ENCODE results near the gene RIOX2.

RIOX2 gene

GRCh38 chr3:97990624-97991292, 18.5 kb upstream of the RIOX2 start:
- no peak for DNase-seq (ENCODE audit: low spot score)

GRCh38 chr3:97988784-97989568, 16.7 kb upstream of the RIOX2 start:
- DNase-seq (ENCODE audit: low spot score) = no peak

GRCh38 chr3:97987306-97987705, 15.1 kb upstream of the RIOX2 start:
- DNase-seq (ENCODE audit: low spot score) = no peak

GRCh38 chr3:97983933-97984491, 11.8 kb upstream of the RIOX2 start:
- DNase-seq (ENCODE audit: low spot score) = no peak

- DNase-seq (ENCODE audit: low spot score) = no peak
Observed at GRCh38 chr3:97981886-97982285, 9.7 kb upstream of the RIOX2 start.

GRCh38 chr3:97979610-97980009, 7.4 kb upstream of the RIOX2 start:
- no peak for DNase-seq (ENCODE audit: low spot score)

GRCh38 chr3:97975466-97975865, 3.2 kb upstream of the RIOX2 start:
- no peak for DNase-seq (ENCODE audit: low spot score)

- DNase-seq (ENCODE audit: low spot score) = no peak
Observed at GRCh38 chr3:97974996-97975395, 2.8 kb upstream of the RIOX2 start.

GRCh38 chr3:97972976-97973375, 745 bp upstream of the RIOX2 start:
- DNase-seq (ENCODE audit: low spot score) = no peak

GRCh38 chr3:97970956-97971620, 1.1 kb downstream of the RIOX2 start:
- no peak for DNase-seq (ENCODE audit: low spot score)

- no peak for DNase-seq (ENCODE audit: low spot score)
Observed at GRCh38 chr3:97970156-97970555, 2.1 kb downstream of the RIOX2 start.

GRCh38 chr3:97969541-97969940, 2.7 kb downstream of the RIOX2 start:
- no peak for DNase-seq (ENCODE audit: low spot score)

- DNase-seq (ENCODE audit: low spot score) = no peak
Observed at GRCh38 chr3:97968376-97968775, 3.9 kb downstream of the RIOX2 start.

GRCh38 chr3:97967966-97968365, 4.3 kb downstream of the RIOX2 start:
- DNase-seq (ENCODE audit: low spot score) = no peak

GRCh38 chr3:97960993-97961766, 11.1 kb downstream of the RIOX2 start:
- DNase-seq (ENCODE audit: low spot score) = no peak

- no peak for DNase-seq (ENCODE audit: low spot score)
Observed at GRCh38 chr3:97960551-97960950, 11.7 kb downstream of the RIOX2 start.

- DNase-seq (ENCODE audit: low spot score) = no peak
Observed at GRCh38 chr3:97959872-97960271, 12.4 kb downstream of the RIOX2 start.

- no peak for DNase-seq (ENCODE audit: low spot score)
Observed at GRCh38 chr3:97958796-97959195, 13.4 kb downstream of the RIOX2 start.

GRCh38 chr3:97958396-97958795, 13.8 kb downstream of the RIOX2 start:
- DNase-seq (ENCODE audit: low spot score) = peak; percentile 9

- no peak for DNase-seq (ENCODE audit: low spot score)
Observed at GRCh38 chr3:97957617-97958311, 14.5 kb downstream of the RIOX2 start.

GRCh38 chr3:97956051-97956450, 16.2 kb downstream of the RIOX2 start:
- DNase-seq (ENCODE audit: low spot score) = no peak

Data from AG08395 (cell line).